HG02943 (cell line): ENCODE measurements around the gene TMEM147.
"Not testable (repeated sequence)": the region's sequence is repeated elsewhere in the genome, so short reads cannot be mapped to it uniquely, and the experiment has no call there.

Experiments
- ATAC-seq: cut with Tn5 transposase; IDR thresholded peaks from one replicate; pipeline ENCODE4 v1.9.1; 2021; ENCODE audit warnings: mild to moderate bottlenecking, low read depth, moderate library complexity; ENCODE audit not compliant: unreplicated experiment

The TMEM147 gene

DNA sequence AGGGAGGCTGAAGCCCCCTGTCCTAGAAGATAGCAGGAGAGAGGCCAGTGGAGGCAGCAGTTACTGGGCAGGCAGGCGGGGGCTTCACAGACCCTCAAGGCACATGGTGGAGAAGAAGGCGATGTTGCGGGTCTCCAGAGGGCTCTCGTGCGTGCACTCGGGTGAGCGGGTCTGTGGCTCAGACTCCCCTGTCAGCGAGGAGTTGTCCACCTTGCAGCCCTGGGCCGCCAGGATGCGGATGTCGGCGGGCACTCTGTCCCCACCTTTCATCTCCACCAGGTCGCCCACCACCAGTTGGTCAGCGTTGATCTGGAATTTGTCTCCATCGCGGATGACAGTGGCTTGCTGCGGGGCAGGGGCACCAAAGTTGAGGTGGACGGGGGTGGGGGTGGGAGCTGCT is 14.8 kb downstream of the TMEM147 start:
- no peak for ATAC-seq

DNA sequence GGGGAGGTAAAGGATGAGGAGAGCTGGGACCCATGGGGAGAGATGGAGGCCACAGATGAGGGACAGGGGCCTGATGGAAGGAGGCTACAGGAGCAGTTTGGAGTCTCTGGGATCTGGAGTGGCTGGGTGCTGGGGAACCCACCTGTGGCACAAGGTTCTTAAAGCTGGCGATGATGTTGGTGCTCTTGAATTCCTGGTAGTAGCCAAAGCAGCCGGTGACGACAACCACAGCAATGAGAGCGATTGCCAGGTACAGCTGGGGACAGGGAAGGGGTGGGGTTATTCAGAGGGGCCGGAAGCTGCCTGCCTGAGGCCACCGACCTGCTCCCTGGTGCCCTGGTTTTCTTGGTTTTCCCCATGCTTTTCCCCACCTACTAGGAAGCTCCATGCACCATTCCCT is 15.3 kb downstream of the TMEM147 start:
- no peak for ATAC-seq

GRCh38 chr19:35561436-35561835 is 16.0 kb downstream of the TMEM147 start:
- ATAC-seq: no peak

DNA sequence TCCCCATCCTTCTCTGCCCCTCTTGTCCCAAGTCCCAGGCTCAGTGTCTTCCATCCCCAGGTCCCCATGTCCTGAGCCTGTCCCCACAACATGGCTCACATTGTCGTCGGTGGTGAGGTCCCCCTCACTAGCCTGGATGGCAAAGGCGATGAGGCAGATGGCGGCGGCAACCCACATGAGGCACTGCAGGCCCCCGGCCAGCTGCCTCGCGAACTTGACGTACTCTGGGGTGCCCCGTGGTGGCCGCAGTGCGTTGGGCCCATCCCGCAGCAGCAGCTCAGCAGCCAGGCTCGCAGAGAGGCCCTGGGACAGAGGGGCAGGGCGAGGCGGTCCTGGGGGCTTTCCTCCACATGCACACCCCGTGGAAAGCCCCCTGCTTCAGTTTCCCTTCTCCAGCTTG is 16.9 kb downstream of the TMEM147 start:
- no peak for ATAC-seq

- ATAC-seq: no peak
Observed at GRCh38 chr19:35562776-35563175, 17.4 kb downstream of the TMEM147 start.

DNA sequence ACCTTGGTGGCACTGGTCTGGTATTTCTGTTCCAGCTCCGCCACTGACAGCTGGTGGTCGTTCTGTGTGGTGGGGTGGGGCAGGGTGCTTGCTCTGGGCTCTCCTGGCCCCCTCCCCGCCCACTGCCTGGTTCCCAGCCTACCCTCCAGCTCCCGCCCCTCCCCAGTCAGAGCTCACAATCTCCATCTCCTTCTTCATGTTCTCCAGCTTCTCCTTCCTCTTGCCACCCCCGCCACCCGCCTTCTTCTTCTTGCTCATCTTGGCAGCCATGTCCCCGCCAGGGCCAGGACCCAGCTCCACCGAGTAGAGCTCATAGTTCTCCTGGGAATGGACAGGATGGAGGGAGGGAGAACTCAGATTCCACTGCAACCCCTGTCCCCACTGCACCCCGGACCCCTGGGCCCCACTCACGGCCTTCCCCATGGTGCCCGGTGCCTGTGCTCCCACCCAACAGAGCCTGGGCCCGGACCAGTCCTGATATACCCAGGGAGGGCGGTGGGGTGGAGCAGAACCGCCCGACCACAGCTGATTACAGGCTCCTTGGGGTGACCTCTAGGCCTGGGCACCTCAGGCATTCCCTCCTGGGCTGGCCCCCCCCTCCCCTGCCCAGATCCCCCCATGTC is 17.9 kb downstream of the TMEM147 start, which contains the start of gene ATP4A:
Gene ATP4A (minus strand): TSS at position 452 of the 623 bp plus-strand sequence. CDS start 29 bp downstream, at position 423.
- no peak for ATAC-seq

GRCh38 chr19:35565016-35565856 is 19.8 kb downstream of the TMEM147 start:
- no peak for ATAC-seq

- ATAC-seq: no peak
Observed at GRCh38 chr19:35566738-35567137, 21.3 kb downstream of the TMEM147 start.

DNA sequence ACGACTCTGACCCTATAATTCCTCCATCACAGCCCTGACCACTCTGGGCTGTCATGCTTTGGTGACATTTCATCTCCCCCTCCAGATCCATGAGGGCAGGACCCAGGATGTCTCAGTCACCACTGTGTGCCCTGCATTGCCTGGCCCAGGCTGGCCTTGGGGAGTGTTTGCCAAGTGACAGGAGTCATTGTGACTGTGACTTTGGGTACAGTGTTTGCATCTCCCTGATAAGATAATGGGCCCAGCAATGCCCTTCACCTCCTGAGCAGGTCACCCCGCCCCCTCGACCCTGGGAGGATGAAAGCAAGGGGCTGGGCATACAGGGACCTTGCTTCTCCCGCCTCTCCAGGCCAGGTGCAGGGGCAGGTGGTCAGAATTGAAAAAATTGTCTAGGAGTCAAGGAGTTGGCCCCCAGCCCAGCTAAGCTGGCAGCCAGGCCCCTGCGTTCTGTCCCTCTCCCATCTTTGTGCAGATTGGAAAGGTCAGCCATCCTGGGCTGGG is 23.9 kb downstream of the TMEM147 start:
- no peak for ATAC-seq

DNA sequence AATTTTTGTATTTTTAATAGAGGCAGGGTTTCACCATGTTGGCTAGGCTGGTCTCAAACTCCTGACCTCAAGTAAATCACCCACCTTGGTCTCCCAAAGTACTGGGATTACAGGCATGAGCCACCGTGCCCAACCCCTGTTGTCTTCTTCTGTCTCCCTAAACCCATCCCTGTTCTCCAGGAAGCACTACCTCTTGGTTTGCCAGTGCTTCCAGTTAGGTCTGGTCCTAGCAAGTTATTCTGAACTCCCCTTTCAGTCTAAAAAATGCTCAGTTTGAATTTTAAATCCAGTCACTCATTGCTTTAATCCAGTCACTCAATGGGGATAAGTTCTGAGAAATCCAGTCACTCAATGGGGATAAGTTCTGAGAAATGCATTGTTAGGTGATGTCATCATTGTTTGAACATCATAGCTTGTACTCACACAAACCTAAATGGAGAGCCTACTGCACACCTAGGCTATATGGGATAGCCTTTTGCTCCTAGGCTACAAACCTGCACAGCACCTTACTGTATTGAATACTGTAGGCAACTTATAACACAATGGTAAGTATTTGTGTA is 26.1 kb downstream of the TMEM147 start:
- ATAC-seq: no peak

GRCh38 chr19:35577918-35578317 is 32.5 kb downstream of the TMEM147 start:
- ATAC-seq: no peak

DNA sequence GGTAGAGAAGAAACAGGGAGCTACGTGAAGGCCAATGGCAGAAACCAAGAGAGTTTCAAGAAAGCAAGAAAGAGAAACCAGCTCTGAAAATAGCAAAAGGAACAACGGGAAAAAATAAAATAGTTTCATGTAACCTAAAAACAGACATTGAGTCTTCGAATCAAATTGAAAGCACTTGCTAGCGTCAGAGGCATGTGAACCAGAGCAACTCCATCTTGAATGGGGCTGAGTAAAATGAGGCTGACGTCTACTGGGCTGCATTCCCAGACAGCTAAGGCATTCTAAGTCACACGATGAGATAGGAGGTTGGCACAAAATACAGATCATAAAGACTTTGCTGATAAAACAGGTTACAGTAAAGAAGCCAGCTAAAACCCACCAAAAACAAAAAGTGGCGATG is 33.3 kb downstream of the TMEM147 start:
- ATAC-seq: no peak

GRCh38 chr19:35582760-35583159 is 37.3 kb downstream of the TMEM147 start:
- no peak for ATAC-seq

DNA sequence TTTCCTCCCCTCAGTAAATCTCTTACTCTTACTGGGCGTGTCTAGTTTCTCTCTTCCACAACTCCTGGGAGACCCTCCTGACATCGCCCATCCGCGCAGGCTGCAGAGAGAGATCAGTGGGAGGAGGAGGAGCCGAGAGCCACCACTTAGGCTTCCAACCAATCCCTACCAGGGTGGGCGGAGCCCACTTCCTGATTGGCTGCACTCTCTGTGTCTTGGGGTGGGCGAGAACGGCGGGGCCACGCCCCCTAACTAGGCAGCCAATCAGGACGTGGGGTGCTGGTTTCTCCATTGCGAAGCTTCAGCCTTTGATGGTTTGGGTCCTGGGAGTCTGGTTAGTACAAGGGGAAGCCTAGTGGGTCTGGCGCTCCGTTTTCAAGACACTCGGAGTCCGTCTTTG is 40.4 kb downstream of the TMEM147 start, which contains the start of gene PMIS2:
Gene PMIS2 (plus strand): TSS at position 326 of the 400 bp plus-strand sequence. CDS start 87 bp downstream, outside the sequence.
- no peak for ATAC-seq

GRCh38 chr19:35587321-35587720 is 41.9 kb downstream of the TMEM147 start:
- ATAC-seq: no peak

DNA sequence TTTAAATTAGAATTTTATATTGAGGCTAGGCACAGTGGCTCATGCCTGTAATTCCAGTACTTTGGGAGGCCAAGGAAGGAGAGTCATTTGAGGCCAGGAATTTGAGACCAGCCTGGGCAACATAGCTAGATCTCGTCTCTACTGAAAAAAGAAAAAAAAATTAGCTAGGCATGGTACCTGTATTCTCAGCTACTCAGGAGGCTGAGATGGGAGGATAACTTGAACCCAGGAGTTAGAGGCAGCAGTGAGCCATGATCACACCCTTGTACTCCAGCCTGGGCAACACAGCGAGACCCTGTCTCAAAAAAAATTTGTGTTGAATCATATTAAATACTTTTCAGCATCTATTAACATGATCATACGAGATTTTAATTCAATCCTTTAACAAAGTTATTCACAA is 45.4 kb downstream of the TMEM147 start:
- no peak for ATAC-seq

- no peak for ATAC-seq
Observed at GRCh38 chr19:35592226-35592625, 46.8 kb downstream of the TMEM147 start.

GRCh38 chr19:35595026-35595425 is 49.6 kb downstream of the TMEM147 start:
- ATAC-seq: not testable (repeated sequence)

DNA sequence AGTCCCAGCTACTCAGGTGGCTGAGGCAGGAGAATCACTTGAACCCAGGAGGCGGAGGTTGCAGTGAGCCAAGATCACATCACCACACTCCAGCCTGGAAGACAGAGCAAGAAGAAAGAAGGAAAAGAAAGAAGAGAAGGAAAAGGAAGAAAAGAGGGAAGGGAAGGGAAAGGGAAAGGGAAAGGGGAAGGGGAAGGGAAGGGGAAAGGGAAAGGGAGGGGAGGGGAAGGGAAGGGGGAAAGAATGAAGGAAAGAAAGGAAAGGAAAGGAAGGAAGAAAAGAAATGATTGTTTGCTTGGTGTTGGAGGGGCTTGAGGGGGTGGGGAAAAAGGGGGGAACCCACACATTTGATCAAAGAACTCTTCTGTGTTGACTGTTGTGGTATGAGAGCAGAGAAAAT is 50.5 kb downstream of the TMEM147 start:
- no peak for ATAC-seq

DNA sequence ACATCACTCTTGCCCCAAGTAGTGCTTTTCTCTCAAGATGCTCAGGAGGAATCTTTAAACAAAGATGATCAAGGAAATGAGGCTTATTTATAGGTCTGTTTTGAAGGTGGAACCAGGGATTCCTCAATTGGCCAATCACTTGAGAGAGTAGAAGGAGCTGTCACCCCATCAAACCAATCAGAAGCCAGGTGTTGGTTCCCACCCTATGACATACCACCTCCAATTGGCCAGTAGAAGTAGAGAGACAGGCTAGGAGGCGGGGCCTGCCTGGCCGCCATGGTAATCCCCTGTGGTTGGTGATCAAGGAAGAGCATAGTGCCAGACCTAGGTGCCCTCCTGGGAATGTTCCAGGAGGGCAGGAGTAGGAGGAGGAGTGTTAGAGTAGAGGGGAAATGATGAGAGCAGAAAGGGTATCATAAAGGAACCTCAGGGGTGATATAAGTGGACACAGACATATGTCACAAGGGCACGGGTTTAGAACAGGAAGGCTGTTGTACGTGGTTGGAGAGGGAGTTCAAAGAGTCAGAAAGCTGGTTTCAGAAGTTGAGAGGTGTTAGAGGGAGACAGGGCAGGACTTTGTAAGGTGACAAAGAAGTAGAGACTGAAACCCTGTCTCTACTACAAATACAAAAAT is 51.1 kb downstream of the TMEM147 start:
- no peak for ATAC-seq
